ENCODE measurements around the gene NOTUM. TPM values are rescaled to one million over a fixed set of nuclear protein-coding genes. Genes with fewer than 3 reads are reported as not detected.

Gene NOTUM
- total RNA-seq, 4 donors from 2014 or later: 1.7 to 1.8 (median 1.7) TPM; not detected in 1

- DNase-seq: no peak
- no peak for ATAC-seq
- H3K4me1 ChIP-seq: peaks cover 12 to 13% of the 10 kb centered on the region in 2 donors
- in situ Hi-C loops (cut with MboI; ENCODE audit: low sequenced_read_pairs in 4 of 4): no loop called here
- H3K4me3 ChIP-seq: no peak overlapping the region
- no peak for TF ChIP-seq CTCF (IDR thresholded peaks at IDR 0.05 in 4 of 5, conservative IDR thresholded peaks at IDR 0.05 in 1 of 5)
- no peak for TF ChIP-seq POLR2A (IDR thresholded peaks at IDR 0.05)
- H3K9me3 ChIP-seq: no peaks in the 10 kb centered on the region
- peaks cover 0 to 3% (median 0%) of the 10 kb centered on the region in 3 donors for H3K27me3 ChIP-seq
- intact Hi-C loops (cut with DNase I; ENCODE audit: low total_unique reads): no loop called here
- no peaks in the 10 kb centered on the region for H3K36me3 ChIP-seq
- no peak overlapping the region for H3K27ac ChIP-seq
Measured at GRCh38 chr17:81932333-81932983, 28.5 kb downstream of the NOTUM start.

- no peak for DNase-seq
Measured at GRCh38 chr17:81931557-81932332, 29.2 kb downstream of the NOTUM start.

DNA sequence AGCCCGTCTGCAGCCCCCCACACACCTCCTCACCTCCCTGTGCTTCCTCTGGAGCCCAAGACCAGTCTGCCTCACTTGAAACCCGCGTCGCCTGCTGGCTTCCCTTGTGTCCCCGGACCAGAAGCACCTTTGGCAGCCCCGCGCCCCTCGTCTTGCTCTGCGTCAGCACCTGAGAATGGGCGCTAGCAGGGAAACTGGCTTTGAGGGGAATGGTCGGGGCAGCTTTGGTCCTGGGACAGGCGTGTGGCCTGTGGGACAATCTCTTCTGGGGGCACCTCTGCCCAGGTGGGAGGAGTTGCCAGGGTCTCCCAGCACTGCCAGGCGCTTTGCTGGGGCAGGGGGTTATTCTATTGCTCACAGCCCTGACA, 29.8 kb downstream of the NOTUM start:
- intact Hi-C loops (cut with DNase I; ENCODE audit: low total_unique reads): no loop called here
- Histone ChIP-seq H3K27ac (no peak overlapping the region), H3K36me3 (no peaks in the 10 kb centered on the region), H3K4me1 (peaks cover 10% of the 10 kb centered on the region in 2 donors), H3K27me3 (peaks cover 0 to 3% (median 0%) of the 10 kb centered on the region in 3 donors), H3K4me3 (no peak overlapping the region), H3K9me3 (no peaks in the 10 kb centered on the region)
- ATAC-seq: no peak
- no peak for DNase-seq
- in situ Hi-C loops (cut with MboI; ENCODE audit: low sequenced_read_pairs in 4 of 4): no loop called here
- TF ChIP-seq POLR2A (IDR thresholded peaks at IDR 0.05) (no peak), CTCF (IDR thresholded peaks at IDR 0.05 in 4 of 5, conservative IDR thresholded peaks at IDR 0.05 in 1 of 5) (no peak)

More at GRCh38 chr17:81931557-81932332, 29.2 kb downstream of the NOTUM start:
- Histone ChIP-seq H3K27ac (no peak overlapping the region), H3K9me3 (no peaks in the 10 kb centered on the region), H3K27me3 (peaks cover 0 to 3% (median 0%) of the 10 kb centered on the region in 3 donors), H3K36me3 (no peaks in the 10 kb centered on the region), H3K4me1 (peaks cover 10 to 11% of the 10 kb centered on the region in 2 donors), H3K4me3 (no peak overlapping the region)
- intact Hi-C loops (cut with DNase I; ENCODE audit: low total_unique reads) (no loop called here), in situ Hi-C loops (cut with MboI; ENCODE audit: low sequenced_read_pairs in 4 of 4) (no loop called here)
- ATAC-seq: no peak
- no peak for TF ChIP-seq POLR2A (IDR thresholded peaks at IDR 0.05)
- TF ChIP-seq CTCF (IDR thresholded peaks at IDR 0.05 in 4 of 5, conservative IDR thresholded peaks at IDR 0.05 in 1 of 5): no peak

DNA sequence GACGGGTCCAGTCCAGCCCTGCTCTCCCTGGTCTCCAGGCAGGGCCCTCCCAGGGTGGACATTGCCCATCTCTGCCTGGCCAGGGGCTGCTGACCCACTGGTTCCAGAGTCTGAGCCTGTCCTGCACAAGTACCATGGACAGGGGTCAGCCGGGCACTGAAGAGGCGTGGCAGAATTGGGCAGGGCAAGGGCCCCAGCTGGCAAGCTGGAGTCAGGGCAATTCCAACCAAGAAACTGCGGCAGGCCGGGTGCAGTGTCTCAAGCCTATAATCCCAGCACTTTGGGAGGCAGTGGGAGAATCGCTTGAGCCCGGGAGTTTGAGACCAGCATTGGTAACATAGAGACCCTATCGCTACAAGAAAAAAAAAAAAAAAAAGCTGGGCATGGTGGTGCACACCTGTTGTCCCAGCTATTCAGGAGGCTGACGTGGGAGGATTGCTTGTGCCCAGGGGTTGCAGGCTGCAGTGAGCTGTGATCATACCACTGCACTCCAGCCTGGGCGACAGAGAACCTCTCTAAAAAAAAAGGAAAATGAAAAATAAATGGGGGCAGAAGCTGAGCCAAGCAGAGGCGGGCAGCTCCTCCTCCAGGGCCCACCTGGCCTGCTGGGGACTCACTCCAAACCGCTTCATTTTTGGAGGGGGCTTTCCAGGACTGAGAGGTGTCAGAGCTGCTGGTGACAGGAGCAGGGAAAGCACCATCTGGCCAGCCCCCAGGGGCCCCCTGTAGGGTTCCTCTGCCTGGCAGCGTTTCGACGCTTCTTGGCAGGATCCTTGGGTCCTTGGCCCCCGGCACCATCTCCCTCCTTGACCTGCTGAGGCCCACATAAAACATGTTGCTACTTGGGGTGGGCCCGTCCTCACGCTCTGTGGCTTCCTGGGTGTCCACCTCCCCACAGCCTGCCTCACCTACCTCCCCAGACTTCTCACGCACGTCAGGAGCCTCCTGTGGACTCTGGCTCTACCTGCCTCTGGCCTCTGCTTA, 30.6 kb downstream of the NOTUM start:
- Histone ChIP-seq H3K27me3 (peaks cover 0 to 3% (median 0%) of the 10 kb centered on the region in 3 donors), H3K4me3 (no peak overlapping the region), H3K4me1 (peaks cover 17 to 18% of the 10 kb centered on the region in 2 donors), H3K27ac (no peak overlapping the region), H3K9me3 (no peaks in the 10 kb centered on the region), H3K36me3 (no peaks in the 10 kb centered on the region)
- in situ Hi-C loops (cut with MboI; ENCODE audit: low sequenced_read_pairs in 4 of 4) (no loop called here), intact Hi-C loops (cut with DNase I; ENCODE audit: low total_unique reads) (no loop called here)
- DNase-seq (no peak), ATAC-seq (no peak)
- no peak for TF ChIP-seq CTCF (IDR thresholded peaks at IDR 0.05 in 4 of 5, conservative IDR thresholded peaks at IDR 0.05 in 1 of 5)
- TF ChIP-seq POLR2A (IDR thresholded peaks at IDR 0.05): no peak

All from gastrocnemius medialis (tissue), 4 donors.